ENCODE data around the gene KCTD12. TPM values are rescaled to one million over a fixed set of nuclear protein-coding genes. Genes with fewer than 3 reads are reported as not detected.

KCTD12 gene
- total RNA-seq, 1 donor from 2014 or later = 57.2 TPM

- no peaks in the 10 kb centered on the region for H3K9me3 ChIP-seq
- DNase-seq (ENCODE audit: extremely low spot score in 2 of 2) = no peak
- H3K4me3 ChIP-seq = peak overlapping the region; percentile 72 to 92
- H3K36me3 ChIP-seq = no peaks in the 10 kb centered on the region
- intact Hi-C loops (cut with DNase I) = no loop called here
- TF ChIP-seq POLR2AphosphoS5 (IDR thresholded peaks at IDR 0.05; ENCODE audit: insufficient read depth in 1 of 2, low read depth in 1 of 2) (no peak), POLR2A (IDR thresholded peaks at IDR 0.05) (no peak)
- TF ChIP-seq, protein P1, sequence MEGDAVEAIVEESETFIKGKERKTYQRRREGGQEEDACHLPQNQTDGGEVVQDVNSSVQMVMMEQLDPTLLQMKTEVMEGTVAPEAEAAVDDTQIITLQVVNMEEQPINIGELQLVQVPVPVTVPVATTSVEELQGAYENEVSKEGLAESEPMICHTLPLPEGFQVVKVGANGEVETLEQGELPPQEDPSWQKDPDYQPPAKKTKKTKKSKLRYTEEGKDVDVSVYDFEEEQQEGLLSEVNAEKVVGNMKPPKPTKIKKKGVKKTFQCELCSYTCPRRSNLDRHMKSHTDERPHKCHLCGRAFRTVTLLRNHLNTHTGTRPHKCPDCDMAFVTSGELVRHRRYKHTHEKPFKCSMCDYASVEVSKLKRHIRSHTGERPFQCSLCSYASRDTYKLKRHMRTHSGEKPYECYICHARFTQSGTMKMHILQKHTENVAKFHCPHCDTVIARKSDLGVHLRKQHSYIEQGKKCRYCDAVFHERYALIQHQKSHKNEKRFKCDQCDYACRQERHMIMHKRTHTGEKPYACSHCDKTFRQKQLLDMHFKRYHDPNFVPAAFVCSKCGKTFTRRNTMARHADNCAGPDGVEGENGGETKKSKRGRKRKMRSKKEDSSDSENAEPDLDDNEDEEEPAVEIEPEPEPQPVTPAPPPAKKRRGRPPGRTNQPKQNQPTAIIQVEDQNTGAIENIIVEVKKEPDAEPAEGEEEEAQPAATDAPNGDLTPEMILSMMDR (IDR thresholded peaks at IDR 0.05) = no peak
- H3K27ac ChIP-seq = peak overlapping the region; percentile 90
- peaks cover 5% of the 10 kb centered on the region for H3K4me1 ChIP-seq
- H3K27me3 ChIP-seq = no peaks in the 10 kb centered on the region
Observed at GRCh38 chr13:76887076-76887563, 915 bp upstream of the KCTD12 start.

DNA sequence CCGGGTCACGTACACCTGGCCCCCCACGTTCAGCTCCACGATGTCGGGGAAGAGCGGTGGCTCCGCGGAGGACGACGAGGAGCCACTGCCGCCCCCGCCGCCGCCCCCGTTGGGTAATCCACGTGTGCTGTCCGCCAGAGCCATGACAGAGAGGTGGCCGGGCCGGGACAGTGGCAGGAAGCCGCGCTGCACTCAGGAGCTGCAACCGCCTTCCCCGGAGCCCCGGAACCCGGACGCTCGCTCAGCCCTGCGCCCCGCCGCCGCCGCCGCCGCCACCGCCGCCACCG lies 257 bp downstream of the KCTD12 start:
- TF ChIP-seq POLR2AphosphoS5 (IDR thresholded peaks at IDR 0.05; ENCODE audit: insufficient read depth in 1 of 2, low read depth in 1 of 2) (no peak), POLR2A (IDR thresholded peaks at IDR 0.05) (no peak)
- TF ChIP-seq, protein P1 (IDR thresholded peaks at IDR 0.05) = no peak
- H3K4me1 ChIP-seq = peaks cover 5% of the 10 kb centered on the region
- H3K27ac ChIP-seq = peak overlapping the region; percentile 90
- no peaks in the 10 kb centered on the region for H3K36me3 ChIP-seq
- DNase-seq (ENCODE audit: extremely low spot score in 2 of 2) = no peak
- H3K4me3 ChIP-seq = peak overlapping the region; percentile 72 to 92
- no peaks in the 10 kb centered on the region for H3K27me3 ChIP-seq
- intact Hi-C loops (cut with DNase I) = no loop called here
- H3K9me3 ChIP-seq = no peaks in the 10 kb centered on the region

GRCh38 chr13:76885203-76886004 lies 801 bp downstream of the KCTD12 start:
- peaks cover 5% of the 10 kb centered on the region for H3K4me1 ChIP-seq
- peak in 1 of 2 donors; percentile 92 for DNase-seq (ENCODE audit: extremely low spot score in 2 of 2)
- H3K27ac ChIP-seq = peak overlapping the region; percentile 90
- no peaks in the 10 kb centered on the region for H3K36me3 ChIP-seq
- H3K9me3 ChIP-seq = no peaks in the 10 kb centered on the region
- no peak for TF ChIP-seq POLR2A (IDR thresholded peaks at IDR 0.05)
- TF ChIP-seq, protein P1 (IDR thresholded peaks at IDR 0.05) = no peak
- TF ChIP-seq POLR2AphosphoS5 (IDR thresholded peaks at IDR 0.05; ENCODE audit: insufficient read depth in 1 of 2, low read depth in 1 of 2) = no peak
- no peaks in the 10 kb centered on the region for H3K27me3 ChIP-seq
- H3K4me3 ChIP-seq = peak overlapping the region; percentile 72 to 92
- intact Hi-C loops (cut with DNase I) = no loop called here

- peaks cover 7% of the 10 kb centered on the region for H3K4me1 ChIP-seq
- intact Hi-C loops (cut with DNase I) = no loop called here
- no peaks in the 10 kb centered on the region for H3K36me3 ChIP-seq
- no peaks in the 10 kb centered on the region for H3K27me3 ChIP-seq
- TF ChIP-seq POLR2A (IDR thresholded peaks at IDR 0.05) (no peak), POLR2AphosphoS5 (IDR thresholded peaks at IDR 0.05; ENCODE audit: insufficient read depth in 1 of 2, low read depth in 1 of 2) (no peak)
- TF ChIP-seq, protein P1 (IDR thresholded peaks at IDR 0.05) = no peak
- H3K4me3 ChIP-seq = peak overlapping the region; percentile 72 to 92
- no peaks in the 10 kb centered on the region for H3K9me3 ChIP-seq
- DNase-seq (ENCODE audit: extremely low spot score in 2 of 2) = no peak
- peak overlapping the region; percentile 90 for H3K27ac ChIP-seq
Observed at GRCh38 chr13:76884907-76885202, 1.4 kb downstream of the KCTD12 start.

DNA sequence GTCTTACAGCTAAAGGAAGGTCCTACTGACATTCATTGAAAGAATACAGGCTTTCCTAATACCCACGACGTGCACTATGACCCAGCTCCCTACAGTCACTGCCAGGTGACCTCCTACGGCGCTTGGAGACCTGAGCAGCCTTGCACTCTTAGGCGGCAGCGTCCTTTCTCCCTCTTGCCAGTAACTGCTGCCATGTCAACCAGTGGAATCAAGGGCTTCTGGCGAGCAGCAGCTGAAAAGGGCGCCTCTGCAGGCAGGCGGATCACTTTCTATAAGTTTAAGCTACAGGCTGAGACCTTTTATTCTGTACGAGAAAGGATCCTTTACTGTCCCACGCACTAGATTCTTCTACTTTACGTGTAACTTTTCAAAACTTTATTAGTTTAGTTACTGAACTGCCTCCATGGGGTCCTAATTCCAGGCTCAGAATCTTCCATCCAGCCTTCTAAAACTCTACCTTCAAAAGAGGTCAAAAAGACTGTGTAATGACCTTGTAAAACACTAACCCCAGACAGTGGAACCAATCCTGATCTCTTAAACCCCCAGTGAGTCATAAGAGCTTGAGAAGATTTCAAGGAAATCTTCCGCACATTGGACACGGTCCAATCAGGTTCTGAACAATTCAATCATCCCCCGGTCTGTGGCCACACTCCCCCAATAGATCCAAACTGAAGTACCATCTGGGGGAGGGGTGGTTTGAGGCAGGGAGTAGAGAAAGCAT lies 1.9 kb downstream of the KCTD12 start:
- Histone ChIP-seq H3K27me3 (no peaks in the 10 kb centered on the region), H3K4me1 (peaks cover 12% of the 10 kb centered on the region), H3K9me3 (no peaks in the 10 kb centered on the region), H3K4me3 (peak overlapping the region; percentile 72 to 92), H3K27ac (peak overlapping the region; percentile 90), H3K36me3 (no peaks in the 10 kb centered on the region)
- DNase-seq (ENCODE audit: extremely low spot score in 2 of 2) = no peak
- intact Hi-C loops (cut with DNase I) = no loop called here
- TF ChIP-seq POLR2A (IDR thresholded peaks at IDR 0.05) (no peak), POLR2AphosphoS5 (IDR thresholded peaks at IDR 0.05; ENCODE audit: insufficient read depth in 1 of 2, low read depth in 1 of 2) (no peak)
- TF ChIP-seq, protein P1 (IDR thresholded peaks at IDR 0.05) = no peak

Data from vagina (tissue), 2 donors.